ENCODE results near the gene LAMA5.

The LAMA5 gene

DNA sequence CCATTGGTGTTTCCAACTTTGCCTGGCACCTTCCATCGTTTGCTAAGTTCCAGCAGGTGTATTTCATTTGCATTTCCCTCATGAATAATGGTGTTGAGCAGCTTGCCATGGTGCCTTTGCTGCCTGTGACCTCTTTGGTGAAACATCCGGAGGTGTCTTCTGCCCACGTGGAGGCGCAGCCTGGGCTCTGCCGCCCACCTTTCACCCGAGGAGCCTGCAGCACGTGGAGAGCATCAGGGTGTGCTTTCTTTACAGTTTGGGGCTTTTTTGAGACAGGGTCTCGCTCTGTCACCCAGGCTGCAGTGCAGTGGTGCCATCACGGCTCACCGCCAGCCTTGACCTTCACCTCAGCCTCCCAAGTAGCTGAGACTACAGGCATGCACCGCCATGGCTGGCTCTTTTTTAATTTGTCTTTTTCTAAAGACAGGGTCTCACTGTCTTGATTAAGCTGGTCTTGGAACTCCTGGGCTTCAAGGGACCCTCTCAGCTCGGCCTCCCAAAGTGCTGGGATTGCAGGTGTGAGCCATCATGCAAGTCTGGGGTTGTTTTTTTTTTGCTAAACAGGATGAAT lies 67.4 kb downstream of the LAMA5 start:
- no peak for DNase-seq

DNA sequence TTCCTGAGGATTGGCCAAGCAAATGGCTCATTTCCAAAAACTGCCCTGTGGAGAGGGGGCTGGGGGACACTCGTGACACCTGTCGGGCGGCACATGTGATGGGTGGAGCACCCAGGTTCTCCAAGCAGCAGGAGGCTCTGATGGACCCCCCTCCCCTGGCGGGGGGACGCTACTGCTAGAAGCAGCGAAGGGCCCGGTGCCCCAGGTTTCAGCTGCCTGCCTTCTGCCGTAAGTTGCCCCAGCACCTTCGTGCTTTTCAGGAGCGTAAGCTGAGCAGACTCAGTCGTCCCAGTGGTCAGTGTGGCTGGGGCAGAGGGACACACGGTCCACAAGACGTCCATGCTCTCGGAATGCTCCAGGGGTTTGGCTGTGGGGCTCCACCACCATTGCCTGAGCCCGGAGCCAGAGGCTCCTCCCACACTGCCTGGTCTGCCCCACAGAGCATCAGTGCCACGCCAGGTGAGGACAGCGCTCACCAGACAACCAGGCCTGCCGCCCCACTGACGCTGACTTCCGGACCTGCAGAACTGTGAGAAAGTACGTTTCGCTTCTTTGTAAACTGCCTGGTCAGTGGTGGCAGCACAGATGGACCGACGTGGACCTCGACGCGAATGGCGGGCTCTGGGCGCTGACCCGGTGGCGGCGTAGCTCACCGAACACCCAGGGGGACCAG lies 68.4 kb downstream of the LAMA5 start:
- DNase-seq = no peak

DNA sequence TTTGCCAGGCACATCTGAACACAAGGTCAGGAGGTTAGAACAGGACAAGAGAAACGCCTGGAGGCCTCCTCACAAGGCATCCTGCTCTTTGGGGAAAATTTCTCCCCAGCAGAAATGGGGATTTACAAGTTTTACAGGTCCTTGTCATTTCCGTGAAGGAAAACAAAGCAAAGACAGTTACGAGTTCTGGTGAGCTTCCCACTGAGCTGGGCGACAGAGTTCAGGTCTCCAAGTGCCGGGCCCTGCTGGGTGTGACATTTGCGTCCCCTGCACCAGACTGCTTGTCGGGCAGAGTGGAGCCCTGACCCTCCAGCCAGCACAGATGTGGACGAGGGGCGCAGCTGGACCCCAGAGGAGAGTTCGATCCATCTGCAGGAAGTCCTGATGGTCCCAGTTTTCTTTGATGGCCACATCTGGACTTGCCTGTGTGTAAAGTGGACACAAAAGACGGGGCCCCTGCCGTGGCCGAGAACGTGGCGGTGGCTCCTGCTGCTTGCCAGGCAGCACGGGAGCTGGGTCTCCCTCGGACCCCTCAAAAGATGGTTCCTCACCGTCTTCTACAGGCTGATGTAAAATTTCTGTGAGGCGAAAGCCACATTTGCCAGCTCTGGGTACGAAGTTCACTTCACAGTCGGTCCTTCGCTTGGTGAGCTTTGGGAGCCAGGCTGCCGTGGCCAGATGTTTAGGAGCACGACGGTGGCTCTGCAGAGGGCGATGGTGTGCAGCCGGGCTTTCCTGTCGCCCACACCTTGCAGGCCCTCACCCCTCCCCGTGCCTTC lies 69.5 kb downstream of the LAMA5 start:
- DNase-seq = no peak

DNA sequence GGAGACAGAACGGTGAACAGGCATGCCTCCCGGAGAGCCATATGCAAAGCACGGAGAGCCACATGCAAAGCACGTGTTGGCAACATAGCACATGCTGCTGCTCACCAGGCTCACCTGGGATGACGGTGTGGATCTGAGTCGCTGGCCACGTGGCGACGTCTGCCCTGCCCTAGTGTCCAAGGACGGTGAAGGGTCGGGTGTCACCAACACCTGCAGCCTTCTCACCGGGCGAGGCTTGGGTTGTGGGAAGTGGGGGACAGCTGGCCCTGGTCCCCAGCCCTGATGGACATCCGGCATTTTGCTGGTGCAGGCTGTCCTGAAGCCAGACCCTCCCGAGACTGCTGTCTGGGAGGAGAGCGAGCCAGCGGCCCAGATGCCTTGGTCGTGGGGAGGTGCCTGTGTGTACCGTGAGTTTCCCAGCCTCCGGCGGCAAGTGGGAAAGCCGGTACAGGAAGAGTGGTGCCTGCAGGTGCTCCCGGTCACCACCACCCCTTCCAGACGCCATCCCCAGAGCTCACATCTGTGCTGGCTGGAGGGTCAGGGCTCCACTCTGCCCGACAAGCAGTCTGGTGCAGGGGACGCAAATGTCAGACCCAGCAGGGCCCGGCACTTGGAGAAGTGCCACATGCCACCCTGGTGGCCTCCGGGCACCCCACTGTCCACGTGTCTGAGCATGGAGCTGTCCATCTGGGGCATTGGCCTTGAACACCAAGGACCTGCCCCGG lies 70.2 kb downstream of the LAMA5 start:
- no peak for DNase-seq

DNA sequence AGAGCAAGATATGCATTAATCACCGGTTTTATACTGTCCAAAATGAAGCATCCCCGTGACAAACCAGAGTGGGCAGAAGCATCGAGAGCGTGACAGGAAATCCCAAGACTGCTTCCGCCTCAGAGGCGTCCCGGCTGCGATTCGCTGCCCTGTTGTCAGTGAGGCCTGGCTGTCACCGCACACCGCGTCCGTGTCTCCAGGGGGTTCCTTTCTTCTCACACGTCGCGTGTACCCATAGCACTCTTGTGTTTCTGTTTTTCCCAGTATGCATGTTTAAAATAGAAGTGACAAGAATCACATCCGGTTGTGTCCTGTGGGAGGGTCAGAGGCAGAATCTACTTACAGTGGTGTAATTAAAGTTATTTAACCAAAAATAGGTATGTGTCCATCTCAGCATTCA lies 72.6 kb downstream of the LAMA5 start:
- DNase-seq = no peak

DNA sequence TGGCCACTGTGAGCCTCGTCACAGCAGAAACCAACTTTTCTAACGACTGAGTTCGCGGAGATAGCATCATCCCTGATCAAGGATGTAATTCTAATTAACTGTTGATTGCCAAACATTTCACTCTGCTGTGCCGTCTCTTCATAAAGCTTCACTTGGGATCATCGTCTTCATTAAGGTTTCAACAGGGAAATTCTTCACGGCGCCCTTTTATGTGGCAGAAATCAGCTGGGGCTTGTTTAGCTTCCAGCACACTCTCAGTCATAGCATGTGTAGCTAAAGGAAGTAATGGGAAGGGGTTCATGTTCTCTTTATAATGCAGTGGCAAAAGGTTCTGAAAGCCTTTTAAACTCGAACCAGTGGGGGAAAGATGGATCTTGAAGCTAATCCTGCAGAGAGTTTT lies 73.2 kb downstream of the LAMA5 start:
- no peak for DNase-seq

DNA sequence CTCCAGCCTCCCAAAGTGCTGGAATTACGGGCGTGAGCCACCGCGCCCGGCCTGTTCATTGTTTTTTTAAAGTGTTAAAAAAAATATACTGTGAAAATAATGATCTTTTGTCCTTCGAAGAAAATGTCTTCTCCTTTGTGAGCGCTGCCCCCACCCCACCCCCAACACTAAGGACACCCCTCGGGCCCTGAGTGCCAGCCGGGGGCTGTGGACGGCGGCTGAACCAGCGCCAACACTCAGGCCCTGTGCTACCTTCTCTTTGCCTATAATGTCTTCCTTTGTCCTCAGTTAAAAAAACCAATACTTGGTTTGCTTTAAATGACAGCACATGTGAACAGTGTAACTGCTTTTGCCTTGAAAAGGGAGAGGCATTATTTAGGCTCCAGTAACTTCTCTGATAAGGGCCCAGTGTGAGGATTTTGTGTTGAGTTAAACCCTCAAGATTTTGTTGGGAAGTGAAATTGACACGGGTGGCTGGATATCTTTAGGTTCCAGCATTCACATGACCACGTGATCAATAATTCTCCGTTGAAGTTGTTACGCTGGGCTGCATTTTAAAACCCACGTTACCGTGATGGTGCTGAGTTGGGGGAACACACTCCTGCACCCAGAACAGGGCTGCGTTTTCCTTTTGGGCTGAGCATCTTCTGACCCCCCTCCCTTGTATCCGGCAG lies 73.9 kb downstream of the LAMA5 start:
- DNase-seq = no peak

DNA sequence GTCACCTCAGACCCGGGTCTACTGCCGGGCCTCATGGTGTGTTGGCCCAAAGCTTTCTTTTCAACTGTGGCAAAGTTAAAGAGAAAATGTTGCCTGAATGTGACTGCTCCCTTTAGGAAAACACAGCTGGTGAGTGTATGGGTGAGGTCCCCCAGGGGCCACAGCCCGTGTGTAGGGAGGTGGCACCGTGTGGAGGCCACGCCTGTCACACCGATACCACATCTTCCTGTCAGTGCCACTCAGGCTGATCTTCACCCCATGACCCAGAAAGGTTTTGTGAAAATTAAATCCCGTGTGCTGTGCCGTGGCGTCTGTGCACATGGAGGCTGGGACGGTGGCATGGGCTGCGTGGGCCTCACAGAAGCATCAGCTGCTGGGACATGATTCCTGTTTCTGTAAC lies 75.0 kb downstream of the LAMA5 start:
- DNase-seq = no peak

DNA sequence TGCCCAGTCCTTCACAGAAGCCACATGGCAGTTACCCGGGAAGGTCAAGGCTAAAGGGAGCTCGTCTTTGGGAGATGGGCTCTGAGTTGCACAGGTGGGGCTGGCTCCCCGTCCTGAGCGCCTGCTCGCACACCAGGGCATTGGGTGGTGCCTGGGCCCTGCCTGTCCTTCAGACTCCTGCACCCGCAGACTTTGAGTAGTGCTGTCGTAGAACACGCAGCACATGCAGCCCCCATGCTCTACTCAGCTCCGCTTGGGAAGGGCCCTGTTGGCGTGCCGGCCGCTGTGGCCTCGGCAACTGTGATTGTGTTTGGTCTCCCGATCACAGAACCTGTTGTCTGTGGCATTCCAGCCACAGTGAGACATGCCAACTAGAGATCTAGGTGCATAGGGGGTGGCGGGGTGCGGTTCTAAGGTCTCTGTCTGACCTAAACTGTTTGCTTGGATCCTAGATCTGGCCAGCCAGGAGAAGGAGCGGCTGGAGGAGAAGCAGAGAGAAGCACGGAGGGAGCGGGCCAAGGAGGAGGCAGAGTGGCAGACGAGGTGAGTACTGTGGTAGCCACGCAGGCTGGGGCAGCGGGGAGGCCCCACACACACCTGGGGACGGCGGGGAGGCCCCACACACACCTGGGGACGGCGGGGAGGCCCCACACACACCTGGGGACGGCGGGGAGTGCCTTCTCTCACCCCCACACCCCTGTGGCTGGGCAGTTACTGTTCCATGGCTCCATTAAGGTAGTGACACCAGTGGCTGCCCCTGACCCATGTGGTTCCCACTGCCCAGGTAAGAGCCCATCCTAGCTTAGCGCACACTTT lies 75.7 kb downstream of the LAMA5 start:
- no peak for DNase-seq

DNA sequence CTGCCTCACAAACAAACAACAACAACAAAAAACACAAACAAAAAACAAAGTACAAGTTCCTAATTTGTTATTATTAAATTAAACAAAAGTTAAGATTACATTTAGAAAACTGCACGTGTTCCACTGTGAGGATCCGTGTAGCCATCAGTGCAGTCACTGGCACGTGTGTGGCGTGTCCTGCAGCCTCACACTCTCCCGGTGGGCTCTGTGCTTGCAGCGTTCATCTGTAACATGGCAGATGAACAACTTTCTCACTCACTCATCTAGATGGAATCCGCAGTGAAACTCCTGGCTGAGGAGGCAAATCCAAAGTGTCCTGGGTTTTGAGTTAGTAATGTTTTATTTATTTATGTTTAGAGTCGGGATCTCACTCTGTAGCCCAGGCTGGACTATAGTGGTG lies 77.2 kb downstream of the LAMA5 start:
- DNase-seq = no peak

DNA sequence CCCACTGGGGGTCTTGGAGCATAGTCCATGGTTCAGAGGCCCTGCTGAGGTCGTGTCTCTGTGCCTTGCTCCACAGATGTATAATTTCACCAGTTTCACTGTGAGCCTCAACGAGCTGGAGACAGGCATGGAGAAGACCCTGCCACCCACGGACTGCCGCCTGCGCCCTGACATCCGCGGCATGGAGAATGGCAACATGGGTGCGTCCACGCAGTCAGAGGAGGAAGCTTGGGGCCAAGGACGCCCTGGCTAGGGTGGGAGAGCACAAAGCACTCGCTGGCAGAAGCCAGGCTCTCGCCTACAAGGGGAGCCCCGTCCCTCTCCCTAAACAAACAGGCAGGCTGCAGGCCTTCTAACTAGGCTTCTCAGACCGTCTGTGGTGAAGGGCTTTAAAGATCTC lies 78.0 kb downstream of the LAMA5 start:
- no peak for DNase-seq

DNA sequence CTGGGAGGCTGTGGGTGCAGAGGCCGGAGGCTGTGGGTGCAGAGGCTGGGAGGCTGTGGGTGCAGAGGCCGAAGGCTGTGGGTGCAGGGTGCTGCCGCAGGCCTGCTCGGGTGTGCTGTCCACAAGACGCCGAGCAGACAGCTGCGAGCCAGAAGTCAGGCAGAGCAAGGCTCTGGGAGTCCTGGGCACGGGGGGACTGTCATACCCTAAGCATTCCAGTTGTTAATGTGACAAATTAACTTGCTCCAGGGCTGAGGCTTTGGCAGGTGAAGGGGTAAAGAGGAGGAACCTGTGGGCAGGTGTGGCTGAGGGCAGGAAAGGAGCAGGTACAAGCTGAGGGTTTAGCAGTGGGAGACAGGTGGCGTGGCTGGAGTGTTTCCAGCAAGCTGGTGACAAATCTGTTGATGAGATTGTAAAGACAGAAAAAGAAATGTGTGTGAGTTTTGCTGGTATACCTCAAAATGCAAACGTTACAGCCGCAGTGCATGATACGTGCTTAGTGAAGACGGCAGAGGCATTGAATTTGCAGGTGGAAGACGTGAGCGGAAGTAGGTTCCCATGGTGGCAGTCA lies 78.5 kb downstream of the LAMA5 start:
- DNase-seq = no peak

DNA sequence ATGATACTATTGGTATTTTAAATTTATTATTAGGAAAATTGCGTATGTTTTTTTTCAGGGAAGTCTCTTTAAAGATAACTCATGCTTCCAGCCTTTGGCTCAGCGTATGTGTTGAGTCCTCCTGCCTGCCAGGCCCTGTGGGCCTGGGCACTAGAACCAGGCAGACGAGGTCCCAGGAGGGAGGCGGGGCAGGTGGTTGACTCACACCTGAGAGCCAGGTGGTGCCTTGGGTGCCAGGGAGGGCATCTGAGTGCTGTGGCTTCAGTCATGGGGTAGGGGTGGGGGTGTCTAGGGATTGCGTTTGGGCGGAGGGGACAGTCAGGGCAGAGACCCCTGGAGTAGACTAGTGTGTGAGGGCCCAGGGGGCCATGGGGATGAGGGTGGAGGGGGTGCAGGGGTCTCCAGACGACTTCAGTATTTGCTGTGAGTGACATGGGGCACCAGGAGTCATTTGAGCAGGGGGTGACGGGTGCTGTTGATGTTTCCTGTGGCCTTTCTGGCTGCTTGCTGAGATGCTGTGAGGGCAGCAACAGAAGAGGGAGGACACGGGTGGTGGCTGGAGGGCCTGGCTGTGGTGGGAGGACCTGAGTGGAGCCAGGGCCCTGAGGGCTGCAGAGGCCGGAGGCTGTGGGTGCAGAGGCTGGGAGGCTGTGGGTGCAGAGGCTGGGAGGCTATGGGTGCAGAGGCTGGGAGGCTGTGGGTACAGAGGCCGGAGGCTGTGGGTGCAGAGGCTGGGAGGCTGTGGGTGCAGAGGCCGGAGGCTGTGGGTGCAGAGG lies 79.2 kb downstream of the LAMA5 start:
- DNase-seq = no peak

DNA sequence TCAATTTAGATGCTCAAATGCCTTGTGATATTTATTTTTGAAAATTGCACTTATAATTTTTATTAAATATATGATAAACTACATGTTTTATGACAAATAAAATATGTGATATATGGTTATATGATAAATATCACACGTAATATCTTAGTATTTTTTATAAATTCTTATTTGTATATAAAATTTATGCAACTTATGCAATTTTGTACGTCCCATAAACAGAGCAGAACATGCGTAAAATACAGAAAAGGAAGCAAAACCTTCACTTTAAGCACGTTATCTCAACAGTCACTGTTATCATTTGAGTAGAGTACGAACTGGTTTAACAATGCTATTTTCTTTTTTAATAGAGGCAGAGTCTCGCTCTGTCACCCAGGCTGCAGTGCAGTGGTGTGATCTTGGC lies 80.0 kb downstream of the LAMA5 start:
- DNase-seq = no peak

DNA sequence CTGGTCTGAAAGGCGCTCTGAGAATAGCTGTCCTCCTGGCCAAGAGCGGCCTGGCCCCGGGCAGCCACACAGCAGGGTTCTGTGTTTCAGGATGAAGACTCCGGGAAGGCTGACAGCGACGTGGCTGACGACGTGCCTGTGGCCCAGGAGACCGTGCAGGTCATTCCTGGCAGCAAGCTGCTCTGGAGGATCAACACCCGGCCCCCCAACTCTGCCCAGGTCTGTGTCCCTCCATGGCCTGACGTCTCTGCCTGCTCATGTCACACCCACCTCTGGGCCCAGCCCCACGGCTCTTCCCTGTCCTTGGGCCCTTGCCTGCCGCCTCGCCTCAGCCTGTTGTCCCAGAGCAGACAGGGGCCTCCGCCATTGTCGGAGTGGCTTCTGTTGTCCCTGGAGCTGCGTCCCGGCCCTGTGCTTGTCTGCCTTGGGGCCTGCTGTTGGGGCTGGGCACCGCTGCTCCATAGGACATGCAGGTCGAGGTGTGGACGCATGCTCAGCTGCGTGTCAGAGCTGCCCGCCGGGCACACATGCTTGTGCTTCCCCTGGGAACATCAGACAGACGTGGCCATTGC lies 80.5 kb downstream of the LAMA5 start:
- DNase-seq = no peak

DNA sequence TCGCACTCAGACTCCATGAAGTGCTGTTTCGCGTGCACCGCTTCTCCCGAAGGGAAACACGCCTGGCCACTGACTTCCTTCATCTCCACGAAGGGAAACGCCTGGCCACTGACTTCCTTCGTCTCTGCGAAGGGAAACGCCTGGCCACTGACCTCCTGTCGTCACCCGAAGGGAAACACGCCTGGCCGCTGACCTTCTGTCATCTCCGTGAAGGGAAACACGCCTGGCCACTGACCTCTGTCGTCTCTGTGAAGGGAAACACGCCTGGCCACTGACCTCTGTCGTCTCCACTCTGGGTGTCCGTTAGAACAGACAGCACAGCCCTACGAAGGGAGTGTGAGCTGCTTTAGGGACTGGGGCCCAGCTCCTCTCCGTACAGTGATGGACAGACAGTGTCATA lies 81.4 kb downstream of the LAMA5 start:
- no peak for DNase-seq

DNA sequence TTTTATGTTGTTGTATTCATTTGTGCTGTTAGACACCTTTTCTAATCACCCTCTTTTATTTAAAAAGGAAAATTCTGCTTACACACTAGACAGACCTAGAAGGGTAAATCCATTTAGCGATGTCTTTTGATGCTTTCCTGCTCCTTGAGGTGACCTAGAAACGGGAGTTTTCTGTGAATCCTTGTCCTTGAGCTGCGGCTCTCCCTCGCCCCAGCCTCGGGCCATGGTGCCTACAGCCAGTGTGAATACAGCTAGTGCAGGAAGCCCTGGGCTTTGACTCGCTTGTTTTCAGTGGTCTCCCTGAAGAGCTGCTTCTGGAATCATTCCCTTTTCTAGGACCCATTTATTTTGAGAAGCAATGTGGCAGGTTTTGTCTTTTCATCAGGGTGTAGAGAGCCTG lies 82.0 kb downstream of the LAMA5 start:
- no peak for DNase-seq

DNA sequence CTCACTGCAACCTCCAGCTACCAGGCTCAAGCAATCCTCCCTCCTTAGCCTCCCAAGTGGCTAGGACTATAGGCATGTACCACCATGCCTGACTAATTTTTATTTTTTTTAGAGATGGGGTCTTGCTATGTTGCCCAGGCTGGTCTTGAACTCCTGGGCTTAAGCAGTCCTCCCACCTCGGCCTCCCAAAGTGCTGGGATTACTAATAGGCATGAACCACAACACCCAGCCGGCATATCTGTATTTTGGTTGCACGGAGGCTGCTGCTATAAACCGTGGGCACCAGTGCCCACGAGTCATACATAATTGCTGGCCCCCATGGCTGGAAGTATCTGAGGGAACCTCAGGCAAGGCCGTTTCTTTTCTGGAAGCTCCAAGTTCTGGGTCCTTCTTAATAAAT lies 82.7 kb downstream of the LAMA5 start:
- no peak for DNase-seq

DNA sequence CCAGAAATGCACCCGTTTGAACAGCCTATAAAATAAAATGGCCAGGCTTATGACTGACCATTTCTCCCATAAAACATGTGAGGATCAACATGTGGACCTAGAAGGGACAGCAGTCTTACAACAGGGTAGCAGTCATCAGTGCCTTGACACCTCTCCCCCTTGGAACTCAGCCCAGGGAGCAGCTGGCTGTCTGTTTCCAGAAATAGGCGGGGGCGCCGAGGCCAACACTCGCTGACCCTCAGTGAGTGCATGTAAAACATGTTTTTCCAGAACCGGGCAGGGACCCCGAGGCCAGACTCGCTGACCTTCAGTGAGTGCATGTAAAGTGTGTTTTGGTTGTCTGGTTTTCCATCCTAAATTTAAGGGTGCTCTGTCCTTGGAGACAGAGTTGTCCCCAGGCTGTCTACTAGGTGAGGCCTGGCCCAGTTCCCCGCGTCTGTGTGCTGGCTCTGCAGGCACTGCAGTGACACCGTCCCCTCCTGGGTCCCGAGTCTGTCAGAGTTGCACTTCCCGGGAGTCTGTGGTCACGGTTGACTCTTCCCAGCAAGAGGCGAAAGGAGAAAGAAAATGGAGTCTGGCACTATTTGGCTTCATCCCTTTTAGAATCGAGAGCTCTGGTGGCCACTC lies 84.1 kb downstream of the LAMA5 start:
- no peak for DNase-seq

DNA sequence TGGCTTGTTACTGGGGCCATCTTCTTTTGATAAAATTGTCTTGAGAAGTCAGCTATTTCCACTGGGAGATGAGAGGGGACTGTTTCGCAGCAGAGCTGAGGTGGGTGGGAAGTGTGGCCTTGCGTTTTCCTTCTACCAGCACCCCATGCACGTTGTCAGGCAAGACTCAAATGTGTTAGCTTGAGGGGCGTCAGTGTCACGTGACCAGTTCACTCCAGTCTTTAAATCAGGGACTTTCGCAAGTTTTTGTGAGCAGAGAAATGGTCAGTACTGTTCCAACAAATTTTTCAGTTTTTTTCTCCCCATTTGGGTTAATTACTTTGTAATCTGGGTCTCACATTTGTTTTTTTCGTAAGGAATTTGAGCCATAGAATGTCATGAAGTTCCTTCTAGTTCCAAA lies 85.0 kb downstream of the LAMA5 start:
- DNase-seq = no peak
